Right kidney (tissue), 1 donor: ENCODE data around the gene KRTAP5-2.
"Not testable (repeated sequence)": the region's sequence is repeated elsewhere in the genome, so short reads cannot be mapped to it uniquely, and the experiment has no call there.

Experiments
- DNase-seq: peaks from one replicate; pipeline ENCODE4 v3.0.0-alpha.2; 2016

KRTAP5-2 gene

DNA sequence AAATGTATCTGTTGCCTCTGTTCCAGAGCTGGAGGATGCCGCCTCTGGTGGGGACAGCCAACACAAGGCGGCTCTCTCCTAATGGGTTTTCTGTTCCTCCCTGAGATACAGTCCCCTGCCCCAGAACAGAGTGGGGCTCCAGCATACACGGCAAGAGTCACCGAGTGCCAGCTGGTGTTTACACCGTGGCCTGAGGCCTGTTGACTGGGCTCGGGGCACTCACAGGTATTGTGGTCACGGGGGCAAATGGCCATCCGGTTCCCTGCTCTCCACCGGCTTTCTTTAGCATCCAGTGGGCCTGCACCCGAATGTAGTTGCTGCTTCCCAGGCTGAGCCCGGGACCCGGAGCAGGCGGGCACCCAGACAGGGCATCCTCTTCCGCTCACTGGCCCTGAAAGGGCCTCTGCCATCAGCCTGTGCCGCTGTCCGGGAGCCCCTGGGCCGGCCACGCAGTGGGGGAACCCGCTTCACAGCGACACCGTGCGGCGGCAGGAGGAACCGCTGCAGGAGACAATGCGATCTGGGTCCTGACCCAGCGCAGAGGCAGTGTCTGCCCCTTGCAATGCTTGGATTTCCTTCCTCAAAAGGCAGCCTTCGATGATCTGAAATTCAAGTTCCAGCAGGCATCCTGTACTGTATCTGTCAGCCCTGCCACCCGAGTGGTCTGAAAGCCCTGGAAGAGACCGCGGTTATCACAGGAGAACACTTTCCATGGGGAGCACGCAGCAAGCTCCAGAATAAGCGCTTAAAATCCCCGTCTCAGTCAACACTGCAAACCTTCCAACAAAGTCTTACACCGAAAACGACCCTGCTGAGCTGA, 30.6 kb upstream of the KRTAP5-2 start:
- peak; percentile 61 for DNase-seq

GRCh38 chr11:1625541-1625940, 27.4 kb upstream of the KRTAP5-2 start:
- no peak for DNase-seq

- no peak for DNase-seq
Measured at GRCh38 chr11:1624621-1625020, 26.5 kb upstream of the KRTAP5-2 start.

DNA sequence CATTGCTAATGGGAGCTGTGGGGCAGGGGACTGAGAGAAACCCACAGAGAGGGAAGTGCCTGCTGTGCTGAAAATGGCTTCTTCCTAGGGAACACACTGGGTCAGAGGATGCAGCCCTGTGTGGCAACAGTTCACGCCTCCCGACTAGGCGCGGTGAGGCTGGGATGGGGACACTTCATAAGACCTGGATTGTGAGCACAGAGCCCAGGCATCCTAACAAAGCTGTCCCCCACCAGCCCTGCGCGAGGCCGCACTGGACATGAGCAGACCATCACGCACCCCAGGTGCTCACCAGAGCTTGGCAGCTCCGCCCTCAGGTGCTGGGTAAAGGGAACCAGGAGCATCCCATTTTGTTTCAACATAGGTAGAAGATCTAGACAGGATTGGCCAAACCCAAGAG, 25.6 kb upstream of the KRTAP5-2 start:
- DNase-seq = no peak

DNA sequence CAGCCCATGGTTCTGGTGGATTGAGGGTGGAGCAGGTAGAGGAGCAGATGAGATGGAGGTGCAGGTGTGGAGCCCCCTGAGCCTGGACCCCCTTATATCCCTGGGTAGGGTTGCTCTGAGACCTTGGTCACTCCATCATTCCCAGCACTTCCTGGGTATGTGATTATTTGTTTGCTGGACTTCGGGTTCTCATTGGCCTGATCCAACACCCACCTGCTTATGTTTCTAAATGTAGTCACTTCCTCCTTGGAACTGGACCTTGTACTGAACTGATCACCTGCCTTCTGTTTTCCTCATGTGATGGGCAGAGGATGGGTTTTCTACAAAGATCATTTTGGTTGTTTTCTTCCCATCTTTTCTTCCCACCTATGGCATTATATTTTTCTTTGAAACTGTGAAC, 24.0 kb upstream of the KRTAP5-2 start, which contains the start of gene KRTAP5-4:
Gene KRTAP5-4, minus strand, starts transcription at position 53 of the 400 bp plus-strand sequence. Its CDS starts 45 bp downstream, at position 8.
- no peak for DNase-seq

GRCh38 chr11:1619449-1619848, 21.4 kb upstream of the KRTAP5-2 start:
- DNase-seq = no peak

- no peak for DNase-seq
Measured at GRCh38 chr11:1618231-1618630, 20.1 kb upstream of the KRTAP5-2 start.

GRCh38 chr11:1608363-1608762, 10.3 kb upstream of the KRTAP5-2 start, which contains the start of gene KRTAP5-3:
Gene KRTAP5-3 (minus strand): TSS chr11:1608463. CDS start chr11:1608385, 78 bp downstream.
- DNase-seq = no peak

DNA sequence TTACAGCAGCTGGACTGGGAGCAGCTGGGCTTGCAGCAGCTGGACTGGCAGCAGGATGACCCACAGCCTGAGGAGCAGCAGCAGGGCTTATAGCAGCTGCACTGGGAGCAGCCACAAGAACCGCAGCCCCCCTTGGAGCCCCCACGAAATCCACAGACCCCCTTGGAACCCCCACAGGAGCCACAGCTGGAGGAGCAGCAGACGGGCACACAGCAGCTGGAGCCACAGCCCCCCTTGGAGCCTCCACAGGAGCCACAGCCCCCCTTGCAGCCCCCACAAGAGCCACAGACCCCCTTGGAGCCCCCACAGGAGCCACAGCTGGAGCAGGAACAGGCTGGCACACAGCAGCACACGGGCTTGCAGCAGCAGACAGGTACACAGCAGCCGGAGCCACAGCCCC, 9.8 kb upstream of the KRTAP5-2 start:
- not testable (repeated sequence) for DNase-seq

DNA sequence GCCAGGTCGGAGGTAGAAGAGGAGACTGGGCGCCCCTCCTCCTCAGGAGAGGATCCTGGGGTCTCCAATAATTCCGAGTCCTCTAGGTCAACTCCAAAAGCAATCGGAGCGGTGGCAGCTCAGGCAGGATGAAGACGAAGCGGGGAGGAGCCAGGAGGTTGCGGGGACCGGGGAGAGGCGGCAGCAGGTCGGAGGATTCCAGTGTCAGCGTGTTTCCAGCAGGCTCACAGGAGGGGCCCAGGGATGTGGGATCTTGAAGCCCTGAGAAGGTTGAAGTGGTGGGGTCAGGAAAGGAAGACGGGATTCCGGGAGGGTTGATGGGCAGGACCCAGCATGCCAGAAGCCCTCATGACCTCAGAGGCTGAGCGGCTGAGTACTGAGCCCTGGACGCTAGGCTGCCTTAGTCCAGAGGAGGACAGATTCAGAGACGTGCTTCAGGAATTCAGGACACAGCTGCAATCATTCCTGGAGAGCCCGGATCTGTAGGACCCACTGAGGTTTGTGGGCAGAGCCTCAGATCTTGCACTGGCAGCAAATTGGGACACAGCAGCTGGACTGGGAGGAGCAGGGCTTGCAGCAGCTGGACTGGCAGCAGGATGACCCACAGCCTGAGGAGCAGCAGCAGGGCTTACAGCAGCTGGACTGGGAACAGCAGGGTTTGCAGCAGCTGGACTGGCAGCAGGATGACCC, 9.2 kb upstream of the KRTAP5-2 start:
- DNase-seq = peak; percentile 29

- not testable (repeated sequence) for DNase-seq
Measured at GRCh38 chr11:1605923-1606322, 7.8 kb upstream of the KRTAP5-2 start.

DNA sequence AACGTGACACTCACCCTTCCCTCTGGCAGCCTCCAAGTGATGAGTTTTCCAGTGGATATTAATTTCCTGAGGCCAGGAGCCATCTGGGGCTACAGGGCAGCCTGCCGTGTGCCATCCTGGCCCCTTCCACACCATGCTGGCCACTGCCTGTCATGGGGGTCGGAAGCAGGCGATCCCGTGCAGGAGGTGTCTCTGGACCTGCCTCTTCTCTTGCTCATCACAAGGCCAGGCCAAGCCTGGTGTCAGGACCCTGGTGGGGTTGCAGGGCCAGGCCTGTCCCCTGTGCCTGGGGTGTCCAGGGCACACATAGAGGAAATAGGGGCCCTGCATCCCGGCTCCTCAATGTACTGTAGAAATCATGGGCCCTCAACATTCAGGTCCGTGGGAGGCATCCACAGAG, 6.6 kb upstream of the KRTAP5-2 start:
- DNase-seq = no peak

GRCh38 chr11:1604181-1604580, 6.1 kb upstream of the KRTAP5-2 start:
- DNase-seq = no peak

- DNase-seq = no peak
Measured at GRCh38 chr11:1603629-1604028, 5.5 kb upstream of the KRTAP5-2 start.

DNA sequence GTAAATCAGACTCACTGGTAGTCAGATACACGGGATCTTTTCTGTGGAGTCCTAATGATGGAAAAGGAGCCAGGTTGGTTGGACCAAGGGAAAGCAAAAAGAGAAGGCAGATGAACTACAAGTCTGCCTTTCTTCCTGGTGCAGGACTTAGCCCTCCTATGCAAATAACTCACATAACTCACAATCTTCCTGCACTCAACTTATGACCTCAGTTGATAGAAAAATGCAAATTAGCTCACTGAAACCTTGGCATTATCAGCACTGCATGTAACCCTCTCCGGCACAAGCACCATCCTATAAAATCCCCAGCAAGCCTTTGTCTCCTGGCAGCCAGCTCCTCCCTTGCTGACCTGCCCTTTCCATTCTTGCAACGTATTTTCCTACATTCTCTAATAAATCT, 3.6 kb upstream of the KRTAP5-2 start:
- DNase-seq = not testable (repeated sequence)

- DNase-seq = no peak
Measured at GRCh38 chr11:1600626-1601025, 2.5 kb upstream of the KRTAP5-2 start.

DNA sequence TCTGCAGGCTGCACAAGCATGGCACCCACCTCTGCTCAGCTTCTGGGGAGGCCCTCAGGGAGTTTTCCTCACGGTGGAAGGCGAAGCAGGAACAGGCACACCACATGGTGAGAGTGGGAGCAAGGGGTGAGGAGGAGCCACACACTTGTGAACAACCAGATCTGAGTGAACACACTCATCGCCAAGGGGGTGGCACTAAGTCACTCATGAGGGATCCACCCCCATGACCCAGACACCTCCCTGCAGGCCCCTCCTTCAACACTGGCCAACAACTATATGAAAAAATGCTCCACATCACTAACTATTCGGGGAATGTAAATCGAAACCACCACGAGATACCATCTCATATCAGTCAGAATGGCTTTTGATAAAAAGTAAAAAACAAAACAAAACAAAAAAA, 722 bp upstream of the KRTAP5-2 start:
- DNase-seq = no peak

DNA sequence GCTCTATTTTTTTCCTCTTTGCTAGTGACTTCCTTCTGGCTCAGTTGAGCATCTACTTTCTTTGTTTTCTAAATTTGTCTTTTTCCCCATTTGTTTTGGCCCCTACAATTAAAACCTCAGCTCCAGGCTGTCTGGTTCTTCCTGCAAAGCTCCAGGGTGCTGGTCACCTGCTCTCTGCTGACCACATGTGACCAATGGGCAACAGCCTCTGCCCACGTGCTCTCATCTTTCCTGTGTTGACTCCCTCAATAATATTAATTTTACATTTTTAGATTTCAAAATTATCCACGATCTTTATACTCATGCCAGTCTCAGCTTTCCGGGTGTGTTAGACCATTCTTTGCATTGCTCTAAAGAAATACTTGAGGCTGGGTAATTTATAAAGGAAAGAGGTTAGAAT, 312 bp upstream of the KRTAP5-2 start:
- not testable (repeated sequence) for DNase-seq

- DNase-seq = no peak
Measured at GRCh38 chr11:1597331-1597993, 632 bp downstream of the KRTAP5-2 start.

DNA sequence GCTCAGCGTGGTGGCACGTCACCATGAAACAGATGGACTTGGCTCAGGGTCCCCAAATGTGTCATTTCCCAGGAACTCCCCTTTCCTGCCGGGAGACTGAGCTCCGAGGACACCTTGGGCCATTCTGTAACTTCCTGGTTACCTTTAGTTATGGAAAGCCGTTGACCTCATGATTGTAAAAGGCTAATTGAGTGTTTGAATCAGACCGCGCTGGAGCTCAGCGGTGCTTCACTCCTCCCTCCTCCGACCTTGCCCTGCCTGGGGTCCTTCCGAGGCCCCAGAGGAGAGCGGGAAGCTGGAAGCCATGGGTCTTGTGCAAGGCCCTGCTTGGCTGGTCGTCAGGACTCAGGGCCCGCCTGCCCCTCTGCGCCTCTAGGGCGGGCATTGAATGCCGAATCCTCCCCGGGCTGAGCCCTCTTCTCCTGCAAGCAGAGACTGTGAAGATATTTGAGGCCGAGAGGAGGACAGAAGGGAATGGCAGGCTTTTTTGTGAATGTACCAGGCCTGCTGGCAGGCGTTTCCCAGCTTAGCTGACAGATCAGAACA, 1.4 kb downstream of the KRTAP5-2 start:
- not testable (repeated sequence) for DNase-seq

GRCh38 chr11:1595994-1596575, 2.0 kb downstream of the KRTAP5-2 start:
- not testable (repeated sequence) for DNase-seq

GRCh38 chr11:1592628-1593027, 5.5 kb downstream of the KRTAP5-2 start:
- no peak for DNase-seq
